Neural cell (in vitro differentiated cells): ENCODE measurements around the gene TSPEAR. TPM values are rescaled to one million over a fixed set of nuclear protein-coding genes. Genes with fewer than 3 reads are reported as not detected.
"Not testable (repeated sequence)": the region's sequence is repeated elsewhere in the genome, so short reads cannot be mapped to it uniquely, and the experiment has no call there.

Source experiments
- H2AFZ ChIP-seq: fragments of 200-600, 300-800 bp; sonication (generic), shearing (Covaris generic); 2 replicates; pipeline ENCODE4 v1.6.0; 2014; ENCODE audit warnings: low read depth, mild to moderate bottlenecking, antibody characterized with exemption, low read length, moderate library complexity
- H3F3A ChIP-seq: fragments of 200-600 bp; shearing (Covaris generic); 2 replicates; pipeline ENCODE4 v1.6.1; 2016; ENCODE audit warnings: mild to moderate bottlenecking, moderate library complexity, mixed read lengths, antibody characterized with exemption, low read length; ENCODE audit not compliant: insufficient read depth, poor library complexity, severe bottlenecking
- H3K27ac ChIP-seq: fragments of 200-600, 300-800 bp; sonication (generic), shearing (Covaris generic); 2 replicates; pipeline ENCODE4 v1.5.1; 2014; ENCODE audit warnings: mild to moderate bottlenecking, low read length, moderate library complexity
- H3K27me3 ChIP-seq: fragments of 300-800, 200-600 bp; sonication (generic), shearing (Covaris generic); 2 replicates; pipeline ENCODE4 v1.6.0; 2014; ENCODE audit warnings: mild to moderate bottlenecking, low read depth, low read length, moderate library complexity; ENCODE audit not compliant: insufficient read depth
- H3K36me3 ChIP-seq: fragments of 300-800, 200-600 bp; sonication (generic), shearing (Covaris generic); 2 replicates; pipeline ENCODE4 v1.5.1; 2014; ENCODE audit warnings: mild to moderate bottlenecking, antibody characterized with exemption, low read length, moderate library complexity; ENCODE audit not compliant: insufficient read depth
- H3K4me2 ChIP-seq: fragments of 300-800, 200-600 bp; sonication (generic), shearing (Covaris generic); 2 replicates; pipeline ENCODE4 v1.6.0; 2014; ENCODE audit warnings: mild to moderate bottlenecking, low read length
- H3K4me3 ChIP-seq: fragments of 300-800, 200-600 bp; sonication (generic), shearing (Covaris generic); 2 replicates; pipeline ENCODE4 v1.5.1; 2014; ENCODE audit warnings: mild to moderate bottlenecking, low read length, moderate library complexity
- H3K79me2 ChIP-seq: fragments of 200-600 bp; shearing (Covaris generic); replicated peaks from 2 replicates; pipeline ENCODE4 v1.6.0; 2014; ENCODE audit warnings: mild to moderate bottlenecking, low read length, moderate library complexity; ENCODE audit not compliant: insufficient read depth
- H3K9ac ChIP-seq: fragments of 300-800, 200-600 bp; sonication (generic), shearing (Covaris generic); 2 replicates; pipeline ENCODE4 v1.6.1; 2016; ENCODE audit warnings: mild to moderate bottlenecking, low read length, mixed read lengths
- H3K9me2 ChIP-seq: fragments of 200-600 bp; shearing (Covaris generic); 2 replicates; pipeline ENCODE4 v1.6.1; 2016; ENCODE audit warnings: mild to moderate bottlenecking, low read length, mixed read lengths; ENCODE audit not compliant: insufficient read depth
- H3K9me3 ChIP-seq: fragments of 200-600, 300-800 bp; sonication (generic), shearing (Covaris generic); 2 replicates; pipeline ENCODE4 v1.6.1; 2016; ENCODE audit warnings: mild to moderate bottlenecking, mixed run types, low read length, moderate library complexity, mixed read lengths
- H4K20me1 ChIP-seq: fragments of 200-600 bp; shearing (Covaris generic); 2 replicates; pipeline ENCODE4 v1.6.1; 2016; ENCODE audit warnings: mild to moderate bottlenecking, mixed run types; ENCODE audit not compliant: insufficient read depth
- EP300 ChIP-seq: fragments of 450-650 bp; conservative IDR thresholded peaks from 2 replicates; pipeline ENCODE4 v1.6.1; 2014; ENCODE audit warnings: antibody characterized with exemption, mild to moderate bottlenecking, moderate library complexity; ENCODE audit not compliant: poor library complexity, severe bottlenecking
- EZH2 ChIP-seq: fragments of 200-600, 300-800 bp; shearing (Covaris generic), sonication (generic); IDR thresholded peaks from 2 replicates; pipeline ENCODE4 v1.6.1; 2014; ENCODE audit warnings: antibody characterized with exemption, low read length, borderline replicate concordance, mild to moderate bottlenecking; ENCODE audit not compliant: insufficient read depth, poor library complexity, severe bottlenecking
- MXI1 ChIP-seq: fragments of 450-650 bp; conservative IDR thresholded peaks from 2 replicates; pipeline ENCODE4 v1.6.1; 2014; ENCODE audit warnings: antibody characterized with exemption, mild to moderate bottlenecking; ENCODE audit not compliant: poor library complexity, severe bottlenecking
- POLR2AphosphoS5 ChIP-seq: IDR thresholded peaks from 2 replicates; pipeline ENCODE4 v1.6.1; 2012
- RAD21 ChIP-seq: fragments of 450-650 bp; conservative IDR thresholded peaks from 2 replicates; pipeline ENCODE4 v1.6.1; 2014; ENCODE audit warnings: antibody characterized with exemption, mild to moderate bottlenecking, moderate library complexity
- SMC3 ChIP-seq: fragments of 450-650 bp; conservative IDR thresholded peaks from 2 replicates; pipeline ENCODE4 v1.6.1; 2014; ENCODE audit warnings: antibody characterized with exemption, mild to moderate bottlenecking, moderate library complexity; ENCODE audit not compliant: poor library complexity
- TAF1 ChIP-seq: IDR thresholded peaks from 2 replicates; pipeline ENCODE4 v1.6.1; 2012; ENCODE audit warnings: low read depth
- polyA plus RNA-seq: library from polyadenylated mRNA; depleted of rRNA; stranded (reverse); fragments of >200 nt; gene quantifications from 2 replicates; pipeline ENCODE4 v1.2.3, GENCODE V29; 2014
- TF ChIP-seq, protein P1 (sequence below): fragments of 450-650 bp; IDR thresholded peaks from 2 replicates; pipeline ENCODE4 v1.5.1; 2014; ENCODE audit warnings: antibody characterized with exemption, mild to moderate bottlenecking, moderate library complexity; ENCODE audit not compliant: poor library complexity, severe bottlenecking
- TF ChIP-seq, protein P2 (sequence below): IDR thresholded peaks from 2 replicates; pipeline ENCODE4 v1.6.1; 2012; ENCODE audit warnings: borderline replicate concordance

The TSPEAR gene
- polyA plus RNA-seq, 1 donor from 2014 or later, result 0.19 TPM

DNA sequence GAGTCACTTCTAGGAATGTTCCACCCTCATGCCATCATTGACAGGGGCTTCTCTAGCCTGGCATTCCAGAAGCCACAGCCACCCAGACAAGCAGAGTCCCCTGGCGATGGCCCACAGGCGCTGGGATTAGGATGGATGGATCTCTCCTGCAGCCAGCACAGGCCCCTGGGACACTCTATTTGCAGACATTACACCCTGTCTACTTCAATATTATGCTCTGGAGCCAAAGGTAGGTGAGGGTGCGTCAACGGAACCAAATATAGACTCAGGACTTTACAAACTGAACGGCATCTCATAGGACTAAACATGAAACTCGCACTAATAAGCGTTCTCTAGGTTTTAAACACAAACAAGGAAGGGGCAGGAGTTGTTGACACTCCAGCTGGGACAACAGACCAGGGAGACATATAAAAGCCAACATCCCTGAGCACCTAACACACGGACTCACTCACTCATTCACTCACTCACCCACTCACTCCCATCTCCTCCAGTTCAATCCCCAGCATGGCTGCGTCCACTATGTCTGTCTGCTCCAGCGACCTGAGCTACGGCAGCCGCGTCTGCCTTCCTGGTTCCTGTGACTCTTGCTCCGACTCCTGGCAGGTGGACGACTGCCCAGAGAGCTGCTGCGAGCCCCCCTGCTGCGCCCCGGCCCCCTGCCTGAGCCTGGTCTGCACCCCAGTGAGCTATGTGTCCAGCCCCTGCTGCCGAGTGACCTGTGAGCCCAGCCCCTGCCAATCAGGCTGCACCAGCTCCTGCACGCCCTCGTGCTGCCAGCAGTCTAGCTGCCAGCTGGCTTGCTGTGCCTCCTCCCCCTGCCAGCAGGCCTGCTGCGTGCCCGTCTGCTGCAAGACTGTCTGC is 111.0 kb downstream of the TSPEAR start, which contains the start of gene KRTAP10-7:
Gene KRTAP10-7 (plus strand): TSS at position 480 of the 861 bp plus-strand sequence. CDS start 25 bp downstream, at position 505.
- H3K9ac ChIP-seq, H4K20me1 ChIP-seq, H3K79me2 ChIP-seq, H3K4me3 ChIP-seq, H2AFZ ChIP-seq, H3K36me3 ChIP-seq, H3K9me3 ChIP-seq, H3K4me2 ChIP-seq, H3K27me3 ChIP-seq, H3F3A ChIP-seq, H3K27ac ChIP-seq, H3K9me2 ChIP-seq: not testable (repeated sequence)

DNA sequence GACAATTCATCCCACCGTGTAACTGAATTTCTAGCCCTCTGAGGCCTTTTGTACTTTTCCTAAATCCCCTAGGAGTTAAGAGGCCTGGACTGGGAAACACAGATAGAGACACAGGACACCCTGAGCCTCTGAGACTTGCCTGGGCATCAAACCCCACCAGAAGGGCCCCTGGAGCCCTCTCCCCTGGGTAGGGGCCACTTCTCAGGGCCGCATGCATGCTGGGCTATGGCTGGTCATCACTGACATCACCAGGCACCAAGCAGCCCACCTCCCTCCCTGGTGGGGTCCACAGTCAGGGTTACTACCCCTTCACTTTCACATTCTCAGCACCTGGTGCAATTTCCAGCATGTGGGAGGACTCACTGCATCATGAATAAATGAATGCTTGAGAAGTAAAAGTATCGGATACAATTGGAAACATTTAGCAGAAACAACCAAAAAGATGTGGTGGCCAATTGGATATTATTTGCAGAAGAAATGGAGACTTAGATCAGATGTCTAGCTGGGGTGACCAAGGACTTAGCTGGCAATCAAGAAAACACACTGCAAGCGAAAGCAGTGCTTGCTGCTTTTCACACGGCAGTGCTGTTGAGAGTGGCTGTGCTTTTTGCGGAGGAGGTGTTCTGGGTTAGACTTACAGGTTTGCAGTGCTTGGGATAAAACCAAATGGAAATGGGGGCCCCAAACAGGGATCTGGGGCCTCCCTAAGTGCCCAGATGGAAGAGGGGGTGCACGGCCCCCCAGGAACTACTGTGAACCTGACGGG is 111.9 kb downstream of the TSPEAR start:
- Histone ChIP-seq H3K27ac (no peak overlapping the region), H3K27me3 (no peaks in the 10 kb centered on the region), H2AFZ (no peak overlapping the region)

More for the DNA sequence above, 111.9 kb downstream of the TSPEAR start:
- TF ChIP-seq, protein P1, sequence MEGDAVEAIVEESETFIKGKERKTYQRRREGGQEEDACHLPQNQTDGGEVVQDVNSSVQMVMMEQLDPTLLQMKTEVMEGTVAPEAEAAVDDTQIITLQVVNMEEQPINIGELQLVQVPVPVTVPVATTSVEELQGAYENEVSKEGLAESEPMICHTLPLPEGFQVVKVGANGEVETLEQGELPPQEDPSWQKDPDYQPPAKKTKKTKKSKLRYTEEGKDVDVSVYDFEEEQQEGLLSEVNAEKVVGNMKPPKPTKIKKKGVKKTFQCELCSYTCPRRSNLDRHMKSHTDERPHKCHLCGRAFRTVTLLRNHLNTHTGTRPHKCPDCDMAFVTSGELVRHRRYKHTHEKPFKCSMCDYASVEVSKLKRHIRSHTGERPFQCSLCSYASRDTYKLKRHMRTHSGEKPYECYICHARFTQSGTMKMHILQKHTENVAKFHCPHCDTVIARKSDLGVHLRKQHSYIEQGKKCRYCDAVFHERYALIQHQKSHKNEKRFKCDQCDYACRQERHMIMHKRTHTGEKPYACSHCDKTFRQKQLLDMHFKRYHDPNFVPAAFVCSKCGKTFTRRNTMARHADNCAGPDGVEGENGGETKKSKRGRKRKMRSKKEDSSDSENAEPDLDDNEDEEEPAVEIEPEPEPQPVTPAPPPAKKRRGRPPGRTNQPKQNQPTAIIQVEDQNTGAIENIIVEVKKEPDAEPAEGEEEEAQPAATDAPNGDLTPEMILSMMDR, result no peak
- TF ChIP-seq EP300 (no peak), MXI1 (no peak), EZH2 (no peak), POLR2AphosphoS5 (no peak), TAF1 (no peak), SMC3 (no peak), RAD21 (no peak)
- TF ChIP-seq, protein P2, sequence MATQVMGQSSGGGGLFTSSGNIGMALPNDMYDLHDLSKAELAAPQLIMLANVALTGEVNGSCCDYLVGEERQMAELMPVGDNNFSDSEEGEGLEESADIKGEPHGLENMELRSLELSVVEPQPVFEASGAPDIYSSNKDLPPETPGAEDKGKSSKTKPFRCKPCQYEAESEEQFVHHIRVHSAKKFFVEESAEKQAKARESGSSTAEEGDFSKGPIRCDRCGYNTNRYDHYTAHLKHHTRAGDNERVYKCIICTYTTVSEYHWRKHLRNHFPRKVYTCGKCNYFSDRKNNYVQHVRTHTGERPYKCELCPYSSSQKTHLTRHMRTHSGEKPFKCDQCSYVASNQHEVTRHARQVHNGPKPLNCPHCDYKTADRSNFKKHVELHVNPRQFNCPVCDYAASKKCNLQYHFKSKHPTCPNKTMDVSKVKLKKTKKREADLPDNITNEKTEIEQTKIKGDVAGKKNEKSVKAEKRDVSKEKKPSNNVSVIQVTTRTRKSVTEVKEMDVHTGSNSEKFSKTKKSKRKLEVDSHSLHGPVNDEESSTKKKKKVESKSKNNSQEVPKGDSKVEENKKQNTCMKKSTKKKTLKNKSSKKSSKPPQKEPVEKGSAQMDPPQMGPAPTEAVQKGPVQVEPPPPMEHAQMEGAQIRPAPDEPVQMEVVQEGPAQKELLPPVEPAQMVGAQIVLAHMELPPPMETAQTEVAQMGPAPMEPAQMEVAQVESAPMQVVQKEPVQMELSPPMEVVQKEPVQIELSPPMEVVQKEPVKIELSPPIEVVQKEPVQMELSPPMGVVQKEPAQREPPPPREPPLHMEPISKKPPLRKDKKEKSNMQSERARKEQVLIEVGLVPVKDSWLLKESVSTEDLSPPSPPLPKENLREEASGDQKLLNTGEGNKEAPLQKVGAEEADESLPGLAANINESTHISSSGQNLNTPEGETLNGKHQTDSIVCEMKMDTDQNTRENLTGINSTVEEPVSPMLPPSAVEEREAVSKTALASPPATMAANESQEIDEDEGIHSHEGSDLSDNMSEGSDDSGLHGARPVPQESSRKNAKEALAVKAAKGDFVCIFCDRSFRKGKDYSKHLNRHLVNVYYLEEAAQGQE, result no peak
- Histone ChIP-seq H3K9ac (no peak overlapping the region), H3F3A (no peaks in the 10 kb centered on the region), H3K4me3 (no peak overlapping the region), H3K9me2 (no peaks in the 10 kb centered on the region), H3K9me3 (peaks cover 4% of the 10 kb centered on the region), H3K4me2 (no peak overlapping the region), H3K36me3 (no peaks in the 10 kb centered on the region), H3K79me2 (no peaks in the 10 kb centered on the region), H4K20me1 (no peaks in the 10 kb centered on the region)
